GM18507 (cell line): ENCODE measurements around the gene AMN.
A peak's percentile ranks its signal among the peaks of the same experiment; 100 is the strongest.

ENCODE experiments used
- DNase-seq: peaks from one replicate; pipeline ENCODE4 v3.0.0; 2011; ENCODE audit warnings: low read depth; ENCODE audit not compliant: insufficient read length; ENCODE audit errors: extremely low spot score
- FAIRE-seq: peaks from 2 replicates; lab custom pipeline; 2011; peaks lifted over from hg19 to GRCh38; lab: Jason Lieb, UNC

AMN gene

GRCh38 chr14:102910442-102910841 is 12.0 kb upstream of the AMN start:
- no peak for DNase-seq
- FAIRE-seq: no peak

DNA sequence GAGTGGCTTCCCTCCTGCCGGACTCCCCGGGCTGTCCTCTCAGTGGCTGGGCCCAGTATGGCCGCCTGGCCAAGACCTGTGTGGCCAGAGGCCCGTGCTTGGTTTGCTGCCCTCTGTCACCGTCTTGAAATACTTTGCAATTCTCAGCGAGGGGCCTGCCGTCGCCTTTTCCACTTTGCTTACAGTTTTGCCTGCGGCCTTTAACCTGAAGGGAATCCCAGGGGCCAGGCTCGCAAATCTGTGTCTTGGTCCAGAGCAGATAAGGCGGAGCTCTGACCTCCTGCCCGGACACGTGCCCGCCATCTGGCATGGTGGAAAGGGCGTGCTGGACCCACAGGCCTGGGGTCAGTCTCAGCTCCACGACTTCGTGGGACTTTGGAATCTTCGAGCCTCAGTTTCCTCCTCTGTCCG is 10.9 kb upstream of the AMN start:
- FAIRE-seq: no peak
- DNase-seq: no peak

DNA sequence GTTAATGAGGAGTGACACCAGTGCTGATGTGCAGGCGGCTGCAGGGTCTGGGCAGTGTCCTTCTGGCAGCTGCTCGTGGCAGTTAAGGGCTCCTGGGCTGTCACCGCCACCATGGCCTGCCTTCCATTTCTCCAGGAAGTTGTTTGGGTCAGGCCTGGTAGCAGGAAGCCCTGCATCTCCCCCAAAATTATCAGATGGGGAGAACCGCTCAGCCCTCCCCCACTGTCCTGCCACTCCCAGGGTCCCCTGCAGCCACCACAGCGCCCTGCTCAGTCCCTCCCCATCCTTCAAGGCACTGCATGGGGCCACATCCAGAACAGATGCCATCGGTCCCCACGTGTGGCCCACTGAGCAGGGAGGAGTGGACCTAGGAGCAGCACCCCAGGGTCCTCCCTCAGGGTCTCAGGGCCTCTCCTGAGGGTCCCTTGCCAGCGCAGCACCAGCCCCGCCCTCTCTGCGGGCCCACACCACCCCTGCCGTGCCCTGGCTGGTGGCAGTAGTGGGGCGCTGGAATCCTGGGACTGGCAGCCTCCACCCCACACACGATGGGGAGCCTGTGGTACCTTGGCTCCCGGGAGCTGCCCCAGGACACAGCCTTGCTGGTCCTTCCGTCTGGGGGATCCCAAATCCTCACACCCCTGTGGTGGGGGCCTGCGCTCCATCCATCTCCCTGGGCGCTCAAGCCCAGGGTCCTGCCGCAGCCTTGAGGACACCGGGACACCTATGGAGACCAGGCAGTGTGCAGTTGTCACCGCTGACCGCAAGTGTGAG is 10.3 kb upstream of the AMN start:
- no peak for FAIRE-seq

GRCh38 chr14:102913341-102914211 is 8.9 kb upstream of the AMN start:
- no peak for DNase-seq
- no peak for FAIRE-seq

More for the DNA sequence above, 10.3 kb upstream of the AMN start:
- no peak for DNase-seq

GRCh38 chr14:102914474-102915291 is 7.8 kb upstream of the AMN start:
- FAIRE-seq (no peak), DNase-seq (no peak)

DNA sequence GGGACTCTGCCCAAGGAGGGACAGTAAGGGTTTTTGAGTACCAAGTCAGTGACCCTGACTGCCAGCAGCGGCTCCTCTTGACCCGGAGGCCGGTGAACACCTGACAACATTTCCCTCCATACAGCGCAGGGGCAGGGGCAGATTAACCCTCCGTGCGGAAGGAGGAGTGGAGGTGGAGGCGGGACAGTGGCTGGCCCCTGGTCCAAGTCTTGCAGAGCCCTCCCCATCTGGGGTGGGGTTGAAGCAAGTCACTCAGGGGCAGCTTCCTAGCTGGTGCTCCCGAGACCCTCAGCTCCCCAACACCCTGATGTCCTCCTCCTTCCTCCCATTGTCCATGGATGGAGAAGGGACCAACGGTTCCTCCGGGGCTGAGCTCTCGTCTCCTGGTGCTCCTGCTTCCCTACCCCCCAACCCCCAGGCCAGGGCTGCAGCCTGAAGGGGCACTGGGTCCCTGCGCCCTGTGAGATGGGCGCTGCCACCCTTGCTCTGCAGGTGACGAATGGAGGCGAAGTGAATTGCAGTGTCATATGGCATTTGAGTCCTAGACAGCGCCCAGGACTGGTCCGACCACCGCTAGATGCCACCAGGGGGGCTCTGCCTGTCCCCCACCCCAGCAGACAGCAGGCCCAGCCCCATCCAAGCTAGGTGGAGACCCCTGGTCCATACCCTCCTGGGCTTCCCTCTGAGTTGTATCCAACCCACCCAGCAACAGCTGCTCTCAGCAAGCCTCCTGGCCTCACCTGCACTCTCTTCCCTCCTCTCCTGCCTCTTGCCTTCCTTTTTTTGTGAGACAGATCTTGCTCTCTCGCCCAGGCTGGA is 7.0 kb upstream of the AMN start:
- FAIRE-seq (no peak), DNase-seq (no peak)

GRCh38 chr14:102916347-102917055 is 6.0 kb upstream of the AMN start:
- FAIRE-seq (no peak), DNase-seq (no peak)

GRCh38 chr14:102917056-102917385 is 5.4 kb upstream of the AMN start:
- FAIRE-seq (peak; percentile 41), DNase-seq (no peak)

DNA sequence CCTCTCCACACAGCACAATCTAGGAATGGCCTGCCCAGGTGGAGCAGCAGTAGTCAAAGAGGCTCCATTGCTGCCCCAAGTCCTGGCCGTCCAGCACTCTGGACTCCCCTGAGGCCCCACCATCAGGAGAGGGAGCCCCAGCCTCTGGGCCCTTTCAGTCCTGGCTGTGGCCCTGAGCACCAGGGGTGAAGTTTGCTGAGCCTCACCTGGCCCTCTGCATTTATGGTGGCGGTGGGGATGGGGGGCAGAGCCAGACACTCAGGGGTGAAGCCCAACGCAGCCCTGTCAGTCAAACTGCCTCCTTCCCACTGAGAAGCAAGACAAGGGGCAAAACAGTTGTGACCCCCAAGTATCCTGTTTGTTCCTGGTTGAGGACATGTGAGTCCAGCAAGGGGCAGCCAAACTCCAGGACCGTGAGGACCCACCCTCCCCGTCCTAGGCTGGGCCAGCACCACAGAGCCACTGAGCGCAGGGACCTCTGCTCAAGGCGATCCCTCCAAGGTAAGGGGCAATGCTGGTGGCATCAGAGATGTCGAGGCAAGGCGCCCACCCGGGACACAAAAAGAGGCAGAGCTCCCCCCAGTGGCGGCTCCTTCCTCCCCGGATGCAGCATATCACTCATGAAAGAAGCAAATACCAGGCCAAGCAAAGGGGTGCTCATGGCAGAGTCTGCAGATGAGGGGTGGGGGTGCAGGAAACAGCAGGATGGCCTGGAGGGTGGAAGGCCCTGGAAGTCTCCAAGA is 4.8 kb upstream of the AMN start:
- DNase-seq (peak; percentile 61), FAIRE-seq (peak; percentile 77)

GRCh38 chr14:102918438-102918837 is 4.0 kb upstream of the AMN start:
- no peak for FAIRE-seq
- DNase-seq: no peak

GRCh38 chr14:102920273-102920997 is 2.0 kb upstream of the AMN start:
- no peak for FAIRE-seq
- DNase-seq: no peak

GRCh38 chr14:102920998-102921304 is 1.5 kb upstream of the AMN start:
- FAIRE-seq (no peak), DNase-seq (no peak)

DNA sequence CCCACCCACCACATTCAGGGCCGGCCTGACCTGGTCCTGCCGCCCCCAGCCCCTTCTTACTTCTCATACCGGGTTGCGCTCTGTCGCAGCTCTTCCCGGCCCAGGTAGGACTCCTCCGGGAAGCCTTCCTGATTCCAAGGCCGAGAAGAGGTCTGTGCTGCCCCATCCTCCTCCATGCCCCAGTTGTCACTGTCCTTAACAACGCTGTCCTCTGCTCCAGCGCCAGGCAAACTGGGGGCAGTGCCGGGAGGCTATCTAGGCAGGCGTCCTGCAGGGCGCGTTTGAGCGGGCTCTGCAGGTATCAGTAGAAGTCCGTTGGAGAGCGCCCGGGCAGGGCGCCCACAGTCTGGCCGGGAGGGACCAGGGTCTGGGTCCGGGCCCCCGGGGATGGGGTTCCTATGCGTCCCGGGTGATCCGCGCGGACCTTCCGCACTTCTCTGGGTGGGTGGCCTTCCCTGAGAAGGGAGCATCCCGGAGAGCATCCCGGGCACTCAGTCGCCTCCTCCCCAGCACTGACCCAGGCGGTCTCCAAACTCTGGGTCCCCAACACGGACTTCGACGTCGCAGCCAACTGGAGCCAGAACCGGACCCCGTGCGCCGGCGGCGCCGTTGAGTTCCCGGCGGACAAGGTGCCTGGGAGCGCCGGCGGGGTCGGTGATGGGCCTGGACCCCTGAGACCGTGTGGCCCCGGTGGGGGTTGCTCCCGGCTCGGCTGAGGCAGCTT is 900 bp downstream of the AMN start:
- no peak for DNase-seq
- FAIRE-seq: no peak

GRCh38 chr14:102923925-102924486 is 1.5 kb downstream of the AMN start:
- DNase-seq (no peak), FAIRE-seq (no peak)

GRCh38 chr14:102924632-102925588 is 2.4 kb downstream of the AMN start:
- no peak for FAIRE-seq

GRCh38 chr14:102925646-102926045 is 3.2 kb downstream of the AMN start:
- no peak for FAIRE-seq
- DNase-seq: no peak

More at GRCh38 chr14:102924632-102925588, 2.4 kb downstream of the AMN start:
- no peak for DNase-seq
